NCI-H2107 treated with DMSO at 0.1 percent for 48 hours (cell line): ENCODE data around the gene TUT1.
"Not testable (repeated sequence)": the region's sequence is repeated elsewhere in the genome, so short reads cannot be mapped to it uniquely, and the experiment has no call there.

ENCODE experiments used
- DNase-seq: peaks from one replicate; lab custom pipeline; 2025; ENCODE audit not compliant: unreplicated experiment; lab: John Stamatoyannopoulos, UW

Gene TUT1

GRCh38 chr11:62605467-62605866 is 14.1 kb upstream of the TUT1 start:
- no peak for DNase-seq

GRCh38 chr11:62604460-62605120 is 13.3 kb upstream of the TUT1 start:
- peak; percentile 17 for DNase-seq

DNA sequence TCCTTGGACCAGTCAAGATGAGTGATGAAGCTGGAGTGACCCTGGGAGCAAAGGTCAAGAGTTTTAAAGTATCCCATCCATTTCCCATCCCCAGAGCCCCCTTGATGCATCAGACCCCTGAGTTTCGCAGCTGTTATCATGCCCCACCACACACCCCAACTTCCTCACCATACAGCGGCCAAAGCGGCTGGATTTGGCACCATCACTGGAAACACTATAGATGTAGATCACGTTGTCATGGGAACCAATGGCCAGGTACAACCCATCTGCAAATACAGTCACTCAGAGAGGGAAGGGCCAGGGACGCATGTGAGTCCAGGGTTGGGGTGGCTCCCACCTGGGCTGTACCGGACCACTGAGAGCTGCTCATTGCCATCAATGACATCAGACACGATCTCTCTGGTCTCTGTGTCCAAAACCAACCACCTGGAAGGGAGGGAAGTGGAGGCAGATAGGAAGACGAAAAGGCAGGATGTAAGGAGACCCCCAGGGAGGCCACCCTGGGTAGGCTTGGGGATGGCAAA is 12.5 kb upstream of the TUT1 start:
- DNase-seq = no peak

DNA sequence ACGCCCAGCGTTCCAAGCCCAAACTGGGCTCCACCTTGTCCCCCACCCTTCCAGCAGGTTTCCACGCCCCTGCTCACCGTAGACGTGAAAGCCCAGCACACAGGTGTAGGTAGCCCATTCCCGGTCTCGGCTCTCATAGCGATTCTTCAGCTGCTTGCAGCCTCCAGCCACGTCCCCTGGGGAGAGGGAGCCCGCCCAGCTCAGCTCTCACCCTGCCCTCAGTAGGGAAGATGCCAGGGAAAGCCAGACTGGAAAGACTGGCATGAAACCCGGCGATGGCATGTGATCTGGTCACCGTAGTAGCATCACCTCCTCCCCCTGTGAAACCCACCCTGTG is 11.7 kb upstream of the TUT1 start:
- no peak for DNase-seq

GRCh38 chr11:62602141-62603071 is 11.1 kb upstream of the TUT1 start:
- no peak for DNase-seq

DNA sequence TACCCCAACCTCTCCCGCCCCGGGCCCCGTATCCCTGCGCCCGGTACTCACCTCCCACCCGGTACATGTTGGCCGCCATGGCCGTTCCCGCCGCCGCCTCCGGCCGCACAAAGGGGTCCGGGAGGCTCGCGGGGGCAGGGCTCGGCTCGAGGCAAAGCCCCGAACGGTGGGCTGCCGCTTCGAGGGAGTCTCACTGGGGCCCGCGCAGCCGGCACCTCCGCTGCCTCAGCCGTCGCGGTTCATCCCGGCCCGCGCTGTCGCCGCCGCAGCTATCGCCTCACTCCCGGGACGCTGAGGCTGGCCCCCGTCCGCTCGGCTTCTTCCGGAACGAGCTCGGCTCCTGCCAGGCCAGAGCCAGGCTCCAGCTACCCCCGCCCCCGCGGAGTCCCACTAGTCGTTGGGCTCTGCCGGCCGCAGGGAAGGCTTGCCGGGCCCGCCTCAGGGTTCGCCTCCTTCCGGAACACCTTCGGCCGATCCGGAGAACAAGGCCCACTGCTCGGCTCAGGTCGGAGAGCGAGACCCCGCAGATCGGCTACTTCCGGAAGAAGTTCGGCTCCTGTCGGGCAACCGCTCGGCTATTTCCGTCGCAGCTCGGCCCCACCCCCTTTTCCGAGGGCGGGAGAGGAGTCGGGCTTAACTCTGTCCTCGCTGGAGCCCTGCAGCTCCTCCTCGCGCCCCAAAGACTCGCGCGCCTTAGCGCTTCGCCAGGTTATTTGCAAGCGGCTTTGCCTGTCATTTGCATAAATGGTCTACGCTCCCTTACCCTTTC is 10.2 kb upstream of the TUT1 start, which contains the start of gene MTA2:
Gene MTA2, minus strand, starts transcription at position 494 of the 769 bp plus-strand sequence. Its CDS starts 415 bp downstream, at position 79.
- DNase-seq = peak; percentile 95

- no peak for DNase-seq
Observed at GRCh38 chr11:62601122-62601371, 9.7 kb upstream of the TUT1 start.

GRCh38 chr11:62600367-62601121 is 9.2 kb upstream of the TUT1 start:
- DNase-seq = no peak

- no peak for DNase-seq
Observed at GRCh38 chr11:62599901-62600300, 8.6 kb upstream of the TUT1 start.

DNA sequence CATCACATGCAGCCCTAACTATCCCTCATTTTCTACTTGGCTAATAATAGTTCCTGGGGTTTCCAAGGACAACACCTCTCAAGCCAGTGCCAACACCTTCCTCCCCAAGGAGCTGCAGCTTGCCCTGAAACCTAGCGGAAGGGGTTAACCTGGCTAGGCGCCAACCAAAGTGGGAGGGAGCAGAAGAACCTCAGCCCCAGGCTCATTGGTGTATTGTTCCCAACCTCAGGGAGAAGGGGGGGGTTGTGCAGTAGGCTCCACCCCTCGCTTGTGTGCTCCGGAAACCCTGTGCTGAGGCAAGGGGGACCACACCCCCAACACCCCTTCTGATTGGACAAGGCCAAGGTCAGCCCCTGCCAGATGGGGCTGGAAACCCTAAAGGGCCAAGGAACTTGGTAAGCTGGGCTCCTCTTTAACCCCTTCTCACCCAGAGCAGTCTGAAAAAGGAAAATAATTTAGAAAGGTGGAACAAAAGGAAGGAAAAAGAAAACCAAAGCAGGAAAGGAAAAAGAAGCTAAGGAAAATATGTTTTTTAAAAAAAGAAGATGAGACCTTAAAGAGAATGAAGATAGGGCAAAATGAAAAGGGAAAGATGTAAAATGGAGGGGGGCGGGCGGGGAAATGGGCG is 7.9 kb upstream of the TUT1 start:
- DNase-seq = peak; percentile 21

DNA sequence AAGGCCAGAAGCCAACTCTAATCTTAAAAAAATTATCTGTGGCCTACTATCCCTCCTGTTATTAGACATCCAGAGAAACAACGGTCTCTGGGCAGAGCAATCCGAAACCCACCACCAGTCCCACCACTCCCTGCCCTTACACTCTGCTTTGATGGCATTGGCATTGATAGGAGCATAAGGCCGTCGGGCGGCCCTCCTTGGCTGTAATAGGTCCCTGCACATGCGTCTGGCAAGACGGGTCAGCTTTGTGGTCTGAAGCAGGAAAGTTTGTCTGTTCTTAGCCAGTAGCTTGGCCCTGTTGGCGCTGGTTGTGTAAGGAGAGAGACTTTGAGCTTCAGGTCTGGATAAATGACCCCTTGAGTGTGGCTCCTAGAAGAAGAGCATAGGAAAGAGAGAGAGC is 3.8 kb upstream of the TUT1 start:
- DNase-seq = no peak

DNA sequence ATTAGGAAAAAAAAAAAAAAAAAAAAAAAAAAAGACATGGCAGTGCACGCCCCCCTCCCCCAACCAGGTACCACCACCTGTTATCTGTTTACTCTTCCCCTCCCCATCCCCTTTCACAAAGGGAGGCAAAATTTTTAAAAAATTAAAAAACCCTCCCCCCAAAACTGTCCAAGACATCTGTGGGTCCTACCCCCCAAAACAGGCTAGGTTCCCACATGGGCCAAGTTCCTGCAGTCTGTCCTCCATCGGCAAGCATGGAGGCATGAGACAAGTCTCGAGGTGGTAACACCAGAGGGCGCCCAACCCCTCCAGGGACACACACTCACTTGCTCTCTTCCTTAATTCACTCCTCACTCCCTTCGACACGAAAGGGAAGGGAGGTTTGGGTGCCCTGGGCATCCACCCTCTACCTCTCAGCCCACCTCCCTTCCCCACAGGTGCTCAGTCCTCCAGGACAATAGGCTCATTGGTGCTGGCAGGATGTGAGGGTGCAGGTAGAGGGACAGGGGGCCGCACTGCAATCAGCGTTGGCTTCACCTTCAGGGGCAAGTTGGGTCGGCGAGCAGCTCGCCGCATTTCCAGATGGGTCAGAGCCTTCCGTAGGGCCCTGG is 2.2 kb upstream of the TUT1 start:
- peak; percentile 15 for DNase-seq

DNA sequence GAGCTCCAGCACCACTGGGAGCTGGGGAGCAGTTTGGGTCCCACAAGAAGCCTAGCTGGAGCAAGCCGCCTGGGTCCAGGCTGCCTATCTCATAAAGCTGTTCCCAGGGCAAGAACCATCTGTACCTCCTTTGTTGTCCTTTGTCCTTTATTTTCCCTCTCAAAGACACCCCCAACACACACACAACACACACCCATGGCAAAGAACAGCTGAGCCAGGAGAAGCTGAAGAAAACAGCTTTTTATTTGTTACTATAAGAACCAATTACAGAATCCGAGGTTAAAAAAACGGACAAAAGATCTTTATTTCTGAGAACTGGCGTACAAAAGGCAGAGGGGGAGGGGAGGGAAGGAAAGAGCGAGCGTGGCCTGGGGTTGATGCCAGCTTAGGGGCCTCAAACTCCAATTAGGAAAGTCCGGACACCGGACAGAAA is 1.7 kb upstream of the TUT1 start:
- no peak for DNase-seq

- DNase-seq = no peak
Observed at GRCh38 chr11:62592146-62592815, 958 bp upstream of the TUT1 start.

DNA sequence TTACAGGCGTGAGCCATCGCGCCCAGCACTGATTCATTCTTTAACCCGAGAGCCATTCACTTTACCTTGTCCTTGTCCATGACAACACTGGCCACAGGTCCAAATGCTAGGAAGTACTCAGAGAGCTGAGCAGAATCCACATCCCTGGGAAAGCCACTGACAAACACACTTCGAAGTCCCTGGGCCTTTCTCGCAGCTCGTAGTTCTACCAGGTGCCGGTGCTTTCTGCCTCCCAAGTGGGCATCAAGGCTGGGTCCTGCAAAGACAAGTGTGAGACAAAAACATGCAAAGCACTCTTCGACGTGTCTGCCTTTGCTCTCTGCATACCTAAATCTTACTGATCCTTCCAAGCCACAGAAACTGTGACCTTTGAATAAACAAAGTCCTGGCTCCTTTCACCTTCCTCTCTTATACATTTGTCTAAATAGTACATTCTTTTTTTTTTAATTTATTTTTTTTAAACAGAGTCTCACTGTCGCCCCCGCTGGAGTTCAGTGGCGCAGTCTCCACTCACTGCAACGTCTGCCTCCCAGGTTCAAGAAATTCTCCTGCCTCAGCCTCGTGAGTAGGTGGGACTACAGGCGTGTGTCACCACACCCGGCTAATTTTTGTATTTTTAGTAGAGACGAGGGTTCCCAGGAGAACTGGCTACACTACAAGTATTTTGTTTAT is 2.2 kb downstream of the TUT1 start:
- DNase-seq = no peak

GRCh38 chr11:62585356-62585755 is 6.0 kb downstream of the TUT1 start:
- DNase-seq = not testable (repeated sequence)

DNA sequence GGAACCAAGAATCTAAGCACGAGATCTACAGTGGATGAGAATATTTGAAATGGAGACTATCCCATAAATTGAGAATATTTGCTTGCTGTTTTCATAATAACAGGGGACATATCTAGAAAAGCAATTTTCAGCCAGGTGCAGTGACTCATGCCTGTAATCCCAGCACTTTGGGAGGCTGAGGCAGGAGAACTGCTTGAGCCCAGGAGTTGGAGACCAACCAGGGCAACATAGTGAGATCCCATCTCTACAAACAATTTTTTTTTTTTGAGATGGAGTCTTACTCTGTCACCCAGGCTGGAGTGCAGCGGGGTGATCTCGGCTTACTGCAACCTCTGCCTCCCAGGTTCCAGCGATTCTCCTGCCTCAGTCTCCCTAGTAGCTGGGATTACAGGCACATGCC is 9.6 kb downstream of the TUT1 start:
- not testable (repeated sequence) for DNase-seq

DNA sequence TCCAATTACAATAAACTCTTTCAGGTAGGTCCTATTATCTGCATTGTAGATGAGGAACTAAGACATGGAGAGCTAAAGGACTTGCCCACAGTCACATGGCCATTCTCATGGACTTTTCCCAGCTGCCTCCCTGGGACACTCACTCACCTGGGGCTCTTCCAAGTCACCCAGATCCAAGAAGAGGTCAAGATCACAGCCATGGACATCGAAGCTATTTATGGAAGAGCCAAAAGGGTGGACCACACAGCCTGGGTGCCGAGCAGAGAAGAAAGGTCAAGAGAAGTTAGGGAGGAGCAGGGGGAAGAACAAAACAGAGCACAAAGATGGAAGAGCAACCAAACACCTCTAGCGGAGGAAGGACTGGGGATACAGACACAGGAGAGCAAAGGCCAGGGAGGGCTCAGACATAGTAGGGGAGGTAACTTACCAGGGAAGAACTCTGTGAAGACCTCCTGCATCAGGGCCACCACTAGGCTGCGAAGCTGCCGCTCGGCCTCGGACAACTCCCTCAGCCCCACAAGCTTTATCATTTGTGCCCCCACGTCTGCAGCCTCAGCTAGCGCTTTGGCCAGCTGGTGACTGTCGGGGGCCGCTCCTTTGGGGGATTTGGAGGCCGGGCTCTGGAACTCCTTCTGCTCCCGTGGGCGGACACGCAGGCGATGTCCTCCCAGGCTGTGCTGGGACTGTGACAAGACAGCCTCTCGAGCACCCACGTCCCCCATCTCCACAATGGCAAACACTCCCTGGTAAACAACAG is 10.2 kb downstream of the TUT1 start:
- DNase-seq = no peak
